CD1c-positive myeloid dendritic cell (primary cell): ENCODE measurements around the gene BAIAP2L2.
"Not testable (repeated sequence)": the region's sequence is repeated elsewhere in the genome, so short reads cannot be mapped to it uniquely, and the experiment has no call there.

ENCODE experiments used
- DNase-seq: peaks from one replicate; pipeline ENCODE4 v3.0.0-alpha.2; 2016; ENCODE audit errors: extremely low spot score

Gene BAIAP2L2

GRCh38 chr22:38081636-38081940 lies 28.9 kb downstream of the BAIAP2L2 start:
- DNase-seq: no peak

- DNase-seq: peak; percentile 26
Measured at GRCh38 chr22:38080850-38081635, 29.4 kb downstream of the BAIAP2L2 start.

- DNase-seq: no peak
Measured at GRCh38 chr22:38080474-38080849, 30.0 kb downstream of the BAIAP2L2 start.

GRCh38 chr22:38079804-38080203 lies 30.7 kb downstream of the BAIAP2L2 start:
- no peak for DNase-seq

- not testable (repeated sequence) for DNase-seq
Measured at GRCh38 chr22:38079208-38079607, 31.3 kb downstream of the BAIAP2L2 start.

- DNase-seq: no peak
Measured at GRCh38 chr22:38078046-38078840, 32.2 kb downstream of the BAIAP2L2 start.

- DNase-seq: no peak
Measured at GRCh38 chr22:38077595-38077994, 32.9 kb downstream of the BAIAP2L2 start.

GRCh38 chr22:38077096-38077495 lies 33.4 kb downstream of the BAIAP2L2 start:
- no peak for DNase-seq

- DNase-seq: no peak
Measured at GRCh38 chr22:38075961-38076360, 34.5 kb downstream of the BAIAP2L2 start.

GRCh38 chr22:38075105-38075825 lies 35.2 kb downstream of the BAIAP2L2 start:
- DNase-seq: no peak

GRCh38 chr22:38074181-38075104 lies 36.0 kb downstream of the BAIAP2L2 start:
- no peak for DNase-seq

GRCh38 chr22:38073150-38074130 lies 37.0 kb downstream of the BAIAP2L2 start:
- DNase-seq: no peak

GRCh38 chr22:38072322-38073149 lies 37.9 kb downstream of the BAIAP2L2 start:
- DNase-seq: no peak

GRCh38 chr22:38071421-38072321 lies 38.8 kb downstream of the BAIAP2L2 start:
- no peak for DNase-seq

- no peak for DNase-seq
Measured at GRCh38 chr22:38070250-38070921, 40.1 kb downstream of the BAIAP2L2 start.

- no peak for DNase-seq
Measured at GRCh38 chr22:38069372-38070249, 40.9 kb downstream of the BAIAP2L2 start.
